ENCODE results near the gene PLPPR1. TPM values are rescaled to one million over a fixed set of nuclear protein-coding genes. Genes with fewer than 3 reads are reported as not detected.

Gene PLPPR1
- total and polyA plus RNA-seq, 12 donors = 0.08 to 19.7 (median 0.20) TPM; not detected in 7

GRCh38 chr9:101254733-101255433 lies 226.4 kb downstream of the PLPPR1 start:
- Histone ChIP-seq H3K27ac (no peak overlapping the region), H3K4me3 (no peak overlapping the region), H3K36me3 (replicated peaks in 1 of 2) (no peaks in the 10 kb centered on the region), H3K4me1 (replicated peaks in 1 of 2) (no peaks in the 10 kb centered on the region), H3K27me3 (no peaks in the 10 kb centered on the region), H3K9me3 (replicated peaks in 1 of 3) (no peaks in the 10 kb centered on the region)
- intact Hi-C loops (cut with DNase I) = no loop called here
- no peak for DNase-seq
- WGBS, 4 donors = 52 to 73% (median 60%) methylated on average over 1 of the region's 1 CpG
- TF ChIP-seq CTCF (IDR thresholded peaks at IDR 0.05) (no peak), POLR2A (IDR thresholded peaks at IDR 0.05) (no peak)

- Histone ChIP-seq H3K4me1 (replicated peaks in 1 of 2) (peaks cover 0 to 9% of the 10 kb centered on the region in 2 donors), H3K36me3 (replicated peaks in 1 of 2) (no peaks in the 10 kb centered on the region), H3K27me3 (no peaks in the 10 kb centered on the region), H3K27ac (no peak overlapping the region), H3K9me3 (replicated peaks in 1 of 3) (no peaks in the 10 kb centered on the region), H3K4me3 (no peak overlapping the region)
- intact Hi-C loops (cut with DNase I) = no loop called here
- no peak for DNase-seq
- TF ChIP-seq POLR2A (IDR thresholded peaks at IDR 0.05) (no peak), CTCF (IDR thresholded peaks at IDR 0.05) (no peak)
Measured at GRCh38 chr9:101264727-101265126, 236.2 kb downstream of the PLPPR1 start.

- no peak for DNase-seq
- TF ChIP-seq POLR2A (IDR thresholded peaks at IDR 0.05) (no peak), CTCF (IDR thresholded peaks at IDR 0.05) (no peak)
- Histone ChIP-seq H3K36me3 (replicated peaks in 1 of 2) (no peaks in the 10 kb centered on the region), H3K4me1 (replicated peaks in 1 of 2) (peaks cover 0 to 9% of the 10 kb centered on the region in 2 donors), H3K4me3 (no peak overlapping the region), H3K9me3 (replicated peaks in 1 of 3) (no peaks in the 10 kb centered on the region), H3K27me3 (no peaks in the 10 kb centered on the region), H3K27ac (no peak overlapping the region)
- intact Hi-C loops (cut with DNase I) = no loop called here
Measured at GRCh38 chr9:101265261-101265660, 236.7 kb downstream of the PLPPR1 start.

- WGBS, 4 donors = 29 to 56% (median 50%) methylated on average over 1 of the region's 1 CpG
- no peak for TF ChIP-seq CTCF (IDR thresholded peaks at IDR 0.05)
- TF ChIP-seq POLR2A (IDR thresholded peaks at IDR 0.05) = no peak
Measured at GRCh38 chr9:101268426-101268825, 239.9 kb downstream of the PLPPR1 start.

More at GRCh38 chr9:101268426-101268825, 239.9 kb downstream of the PLPPR1 start:
- Histone ChIP-seq H3K4me3 (no peak overlapping the region), H3K27me3 (no peaks in the 10 kb centered on the region), H3K4me1 (replicated peaks in 1 of 2) (peaks cover 0 to 9% of the 10 kb centered on the region in 2 donors), H3K36me3 (replicated peaks in 1 of 2) (no peaks in the 10 kb centered on the region), H3K9me3 (replicated peaks in 1 of 3) (no peaks in the 10 kb centered on the region), H3K27ac (no peak overlapping the region)
- no peak for DNase-seq
- intact Hi-C loops (cut with DNase I) = no loop called here
